GM12878 (cell line): Measurements from ENCODE around the gene EXD3. TPM values are rescaled to one million over a fixed set of nuclear protein-coding genes. Genes with fewer than 3 reads are reported as not detected.

Experiments
- ATAC-seq: fragments of 200-7000 bp; cut with Tn5 transposase; 3 replicates; pipeline ENCODE4 v1.9.1; 2020; ENCODE audit warnings: mild to moderate bottlenecking, moderate library complexity
- BruUV-seq: library from RNA; stranded (reverse); fragments of 400-500 nt; replicated peaks from 2 replicates; lab custom pipeline; 2021; lab: Mats Ljungman, UMichigan
- CTCF ChIA-PET: fragments of 300-600 bp; sonication (Branson Sonifier 250); formaldehyde crosslinking; extraction: SDS; loops from one replicate; lab custom pipeline; 2021; ENCODE audit warnings: inconsistent platforms; lab: Yijun Ruan, JAX
- POLR2A ChIA-PET: fragments of 350-600 bp; formaldehyde crosslinking; extraction: SDS; loops from one replicate; lab custom pipeline; 2021; ENCODE audit warnings: inconsistent platforms; lab: Charles Lee
- RAD21 ChIA-PET: fragments of 300-600 bp; sonication (Branson Sonifier 250); formaldehyde crosslinking; loops from one replicate; lab custom pipeline; 2023; ENCODE audit warnings: antibody characterized with exemption; ENCODE audit not compliant: unreplicated experiment; lab: Charles Lee
- SMC1A ChIA-PET: fragments of 300-600 bp; sonication (Branson Sonifier 250); formaldehyde crosslinking; loops from one replicate; lab custom pipeline; 2023; ENCODE audit not compliant: unreplicated experiment, uncharacterized antibody; lab: Charles Lee
- DNase-seq: peaks from one replicate; pipeline ENCODE4 v3.0.0-alpha.2; 2011; ENCODE audit warnings: low read depth, low spot score
- FAIRE-seq: peaks from 3 replicates; lab custom pipeline; 2011; peaks lifted over from hg19 to GRCh38; lab: Jason Lieb, UNC
- H2AFZ ChIP-seq: 2 replicates; pipeline ENCODE4 v1.6.0; 2011; ENCODE audit warnings: low read depth, low read length, control low read depth; ENCODE audit not compliant: control insufficient read depth
- H3K27ac ChIP-seq: 2 replicates; pipeline ENCODE4 v1.5.1; 2011; ENCODE audit warnings: control low read depth; ENCODE audit not compliant: control insufficient read depth, insufficient read depth
- H3K27me3 ChIP-seq, 2 experiments: replicated peaks in 1 of 2; 2 replicates each; pipeline versions ENCODE4 v1.6.0 to v1.6.1; 2011; ENCODE audit warnings: low read length in 1 of 2; ENCODE audit not compliant: control insufficient read depth in 2 of 2, insufficient read depth in 2 of 2
- H3K36me3 ChIP-seq, 2 experiments: 2 replicates each; pipeline ENCODE4 v1.5.1; 2011; ENCODE audit warnings: low read length in 1 of 2; ENCODE audit not compliant: control insufficient read depth in 2 of 2, insufficient read depth in 2 of 2
- H3K4me1 ChIP-seq: 2 replicates; pipeline ENCODE4 v1.6.1; 2011; ENCODE audit warnings: mild to moderate bottlenecking, low read length, moderate library complexity, mixed read lengths; ENCODE audit not compliant: control insufficient read depth, insufficient read depth
- H3K4me2 ChIP-seq: 2 replicates; pipeline ENCODE4 v1.6.0; 2011; ENCODE audit warnings: control low read depth; ENCODE audit not compliant: control insufficient read depth, insufficient read depth
- H3K4me3 ChIP-seq: fragments of 200-600 bp; sonication (generic); 2 replicates; pipeline ENCODE4 v1.5.1; 2016
- H3K79me2 ChIP-seq: 2 replicates; pipeline ENCODE4 v1.6.0; 2011; ENCODE audit warnings: low read length; ENCODE audit not compliant: control insufficient read depth, insufficient read depth
- H3K9ac ChIP-seq: 2 replicates; pipeline ENCODE4 v1.8.0; 2011; ENCODE audit warnings: low read length, control low read depth, mixed read lengths; ENCODE audit not compliant: control insufficient read depth, insufficient read depth
- H3K9me3 ChIP-seq: replicated peaks from 3 replicates; pipeline ENCODE4 v1.5.1; 2011; ENCODE audit warnings: mild to moderate bottlenecking, low read length; ENCODE audit not compliant: control insufficient read depth, insufficient read depth
- H4K20me1 ChIP-seq: 2 replicates; pipeline ENCODE4 v1.6.0; 2011; ENCODE audit not compliant: control insufficient read depth, insufficient read depth
- CHD1 ChIP-seq: IDR thresholded peaks from 2 replicates; pipeline ENCODE4 v1.6.1; 2012; ENCODE audit warnings: low read depth, low read length, improper control_type of control experiment
- CREB1 ChIP-seq: IDR thresholded peaks from 2 replicates; pipeline ENCODE4 v1.6.1; 2012; ENCODE audit warnings: low read depth, mild to moderate bottlenecking, inconsistent platforms
- CREM ChIP-seq: IDR thresholded peaks from 2 replicates; pipeline ENCODE4 v1.6.1; 2014; ENCODE audit warnings: antibody characterized with exemption, low read depth
- NFXL1 ChIP-seq: fragments of 450-650 bp; IDR thresholded peaks from 2 replicates; pipeline ENCODE4 v1.6.1; 2017; ENCODE audit warnings: antibody characterized with exemption, mild to moderate bottlenecking, borderline replicate concordance
- RAD21 ChIP-seq: IDR thresholded peaks from 2 replicates; pipeline ENCODE4 v1.6.1; 2011; ENCODE audit warnings: mild to moderate bottlenecking, low read depth, low read length, moderate library complexity; ENCODE audit not compliant: insufficient read depth
- SMAD1 ChIP-seq: fragments of 450-650 bp; IDR thresholded peaks from 2 replicates; pipeline ENCODE4 v1.6.1; 2018; ENCODE audit warnings: mild to moderate bottlenecking, low read depth; ENCODE audit not compliant: partially characterized antibody
- SRF ChIP-seq, 2 experiments: IDR thresholded peaks; 2 replicates each; pipeline ENCODE4 v1.6.1; 2011; ENCODE audit warnings: low read depth in 2 of 2, low read length in 2 of 2, mild to moderate bottlenecking in 1 of 2, moderate library complexity in 1 of 2
- STAT3 ChIP-seq: IDR thresholded peaks from 2 replicates; pipeline ENCODE4 v1.6.1; 2011; ENCODE audit warnings: low read depth, low read length, improper control_type of control experiment
- TCF12 ChIP-seq: IDR thresholded peaks from 2 replicates; pipeline ENCODE4 v1.6.1; 2011; ENCODE audit warnings: low read depth, mild to moderate bottlenecking, low read length
- YBX1 ChIP-seq: fragments of 450-650 bp; IDR thresholded peaks from 2 replicates; pipeline ENCODE4 v1.6.1; 2016; ENCODE audit warnings: antibody characterized with exemption
- WGBS: methylation state at CpG from one replicate; pipeline ENCODE4 v1.1.6; 2016; ENCODE audit warnings: low lambda C conversion rate; ENCODE audit not compliant: insufficient replicate concordance, insufficient coverage; ENCODE audit errors: missing lambda C conversion rate; 5-methylcytosine and 5-hydroxymethylcytosine counted together
- in situ Hi-C: fragments of 300-500 bp; cut with MboI; formaldehyde crosslinking; loops from 9 replicates; pipeline ENCODE4 v1.14.3; 2018; ENCODE audit warnings: mixed read lengths
- intact Hi-C: fragments of 100-400 bp; cut with micrococcal nuclease; formaldehyde crosslinking; loops from one replicate; pipeline ENCODE4 v1.14.2; 2022; ENCODE audit not compliant: unreplicated experiment
- polyA plus RNA-seq, 11 experiments: library from polyadenylated mRNA; depleted of rRNA in 4 of 11; unstranded in 6 of 11; stranded (reverse) in 5 of 11; fragments of >200 nt; fragmentation: Nextera tagmentation in 4 of 11; fragmentation: Illumina TruSeq in 1 of 11; extraction: Ambion mirVana in 4 of 11; extraction: Trizol in 1 of 11; gene quantifications; 1 replicate in 1 of 11; 2 replicates in 10 of 11; pipeline versions ENCODE4 v1.2.1 to v1.2.3, GENCODE V29; 2011 to 2016; ENCODE audit warnings: inconsistent platforms in 2 of 11, missing spikeins in 2 of 11, low read depth in 1 of 11
- total RNA-seq, 4 experiments: library from RNA; depleted of rRNA in 3 of 4; stranded (reverse); fragments of >200 nt in 3 of 4; fragmentation: Illumina TruSeq in 1 of 4; extraction: Trizol in 1 of 4; gene quantifications; 2 replicates each; pipeline versions ENCODE4 v1.2.1 to v1.2.3, GENCODE V29; 2013 to 2021
- TF ChIP-seq, protein P1 (sequence below): fragments of 450-650 bp; IDR thresholded peaks from 2 replicates; pipeline ENCODE4 v1.6.1; 2016; ENCODE audit warnings: mild to moderate bottlenecking
- TF ChIP-seq, protein P2 (sequence below): fragments of 450-650 bp; formaldehyde crosslinking; IDR thresholded peaks from 2 replicates; pipeline ENCODE4 v1.5.0; 2022; ENCODE audit warnings: mild to moderate bottlenecking, missing genetic modification characterization
- TF ChIP-seq, protein P3 (sequence below): IDR thresholded peaks from 2 replicates; pipeline ENCODE4 v1.6.1; 2012; ENCODE audit warnings: low read depth, low read length, improper control_type of control experiment
- TF ChIP-seq, protein P4 (sequence below): fragments of 450-650 bp; formaldehyde crosslinking; IDR thresholded peaks from 2 replicates; pipeline ENCODE4 v1.4.0; 2022; ENCODE audit warnings: mild to moderate bottlenecking, moderate library complexity

The EXD3 gene
- total and polyA plus RNA-seq, 10 of the 15 experiments (the other 5 are each of a cell fraction or from before 2014, with no cell fraction given) = 0.21 to 7.1 (median 3.6) TPM

DNA sequence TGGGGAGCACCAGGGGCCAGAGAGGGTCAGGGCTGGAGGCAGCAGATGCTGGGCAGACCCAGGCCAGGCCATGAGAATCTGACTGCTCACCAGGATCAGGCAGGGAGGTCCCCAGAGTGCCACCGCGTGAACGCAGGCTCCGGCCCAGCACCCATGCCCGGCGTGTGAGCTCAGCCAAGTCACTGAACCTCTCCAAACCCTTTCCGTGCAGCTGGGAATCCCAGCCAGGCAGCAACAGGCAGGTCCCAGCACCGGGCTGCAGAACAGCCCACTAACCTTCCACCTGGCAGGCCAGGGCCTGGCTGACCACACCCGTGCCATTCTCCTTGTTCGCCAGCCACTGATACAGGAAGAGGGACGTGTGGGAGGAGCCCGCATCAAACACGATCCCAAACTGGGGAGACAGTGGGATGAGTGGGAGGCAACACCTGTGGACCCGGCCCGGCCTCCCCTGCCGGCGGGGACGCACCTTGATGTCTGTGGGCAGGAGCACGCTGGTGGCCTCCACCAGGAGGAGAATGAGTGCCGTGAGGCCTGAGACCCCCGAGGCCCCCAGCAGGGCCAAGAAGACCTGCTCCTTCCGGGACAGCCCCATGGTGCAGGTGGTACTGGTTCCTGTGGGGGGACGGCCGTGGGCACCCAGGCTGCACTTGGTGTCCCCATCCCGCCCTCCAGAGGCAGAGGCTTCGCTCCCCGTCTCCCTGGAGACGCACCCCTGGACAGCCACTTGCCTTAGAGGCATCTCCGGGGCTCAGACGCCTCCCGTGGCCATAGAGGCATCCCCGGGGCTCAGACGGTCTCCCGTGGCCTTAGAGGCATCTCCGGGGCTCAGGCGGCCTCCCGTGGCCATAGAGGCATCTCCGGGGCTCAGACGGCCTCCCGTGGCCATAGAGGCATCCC, 15.0 kb upstream of the EXD3 start:
- Histone ChIP-seq H2AFZ (no peak overlapping the region), H4K20me1 (no peaks in the 10 kb centered on the region), H3K4me2 (no peak overlapping the region), H3K9ac (no peak overlapping the region), H3K9me3 (no peaks in the 10 kb centered on the region), H3K36me3 (no peaks in the 10 kb centered on the region), H3K27me3 (no peaks in the 10 kb centered on the region), H3K4me1 (no peaks in the 10 kb centered on the region), H3K27ac (no peak overlapping the region), H3K79me2 (no peaks in the 10 kb centered on the region), H3K4me3 (no peak overlapping the region)
- WGBS = 56% methylated on average over 36 of the region's 40 CpGs
- TF ChIP-seq, protein P1, sequence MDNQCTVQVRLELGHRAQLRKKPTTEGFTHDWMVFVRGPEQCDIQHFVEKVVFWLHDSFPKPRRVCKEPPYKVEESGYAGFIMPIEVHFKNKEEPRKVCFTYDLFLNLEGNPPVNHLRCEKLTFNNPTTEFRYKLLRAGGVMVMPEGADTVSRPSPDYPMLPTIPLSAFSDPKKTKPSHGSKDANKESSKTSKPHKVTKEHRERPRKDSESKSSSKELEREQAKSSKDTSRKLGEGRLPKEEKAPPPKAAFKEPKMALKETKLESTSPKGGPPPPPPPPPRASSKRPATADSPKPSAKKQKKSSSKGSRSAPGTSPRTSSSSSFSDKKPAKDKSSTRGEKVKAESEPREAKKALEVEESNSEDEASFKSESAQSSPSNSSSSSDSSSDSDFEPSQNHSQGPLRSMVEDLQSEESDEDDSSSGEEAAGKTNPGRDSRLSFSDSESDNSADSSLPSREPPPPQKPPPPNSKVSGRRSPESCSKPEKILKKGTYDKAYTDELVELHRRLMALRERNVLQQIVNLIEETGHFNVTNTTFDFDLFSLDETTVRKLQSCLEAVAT = no peak
- TF ChIP-seq CHD1 (no peak), TCF12 (no peak), STAT3 (no peak), YBX1 (no peak), SMAD1 (no peak), CREM (no peak), NFXL1 (no peak), CREB1 (no peak), RAD21 (no peak), SRF (IDR thresholded peaks at IDR 0.05; ENCODE audit: low read depth in 2 of 2, low read length in 2 of 2) (no peak)
- TF ChIP-seq, protein P2, sequence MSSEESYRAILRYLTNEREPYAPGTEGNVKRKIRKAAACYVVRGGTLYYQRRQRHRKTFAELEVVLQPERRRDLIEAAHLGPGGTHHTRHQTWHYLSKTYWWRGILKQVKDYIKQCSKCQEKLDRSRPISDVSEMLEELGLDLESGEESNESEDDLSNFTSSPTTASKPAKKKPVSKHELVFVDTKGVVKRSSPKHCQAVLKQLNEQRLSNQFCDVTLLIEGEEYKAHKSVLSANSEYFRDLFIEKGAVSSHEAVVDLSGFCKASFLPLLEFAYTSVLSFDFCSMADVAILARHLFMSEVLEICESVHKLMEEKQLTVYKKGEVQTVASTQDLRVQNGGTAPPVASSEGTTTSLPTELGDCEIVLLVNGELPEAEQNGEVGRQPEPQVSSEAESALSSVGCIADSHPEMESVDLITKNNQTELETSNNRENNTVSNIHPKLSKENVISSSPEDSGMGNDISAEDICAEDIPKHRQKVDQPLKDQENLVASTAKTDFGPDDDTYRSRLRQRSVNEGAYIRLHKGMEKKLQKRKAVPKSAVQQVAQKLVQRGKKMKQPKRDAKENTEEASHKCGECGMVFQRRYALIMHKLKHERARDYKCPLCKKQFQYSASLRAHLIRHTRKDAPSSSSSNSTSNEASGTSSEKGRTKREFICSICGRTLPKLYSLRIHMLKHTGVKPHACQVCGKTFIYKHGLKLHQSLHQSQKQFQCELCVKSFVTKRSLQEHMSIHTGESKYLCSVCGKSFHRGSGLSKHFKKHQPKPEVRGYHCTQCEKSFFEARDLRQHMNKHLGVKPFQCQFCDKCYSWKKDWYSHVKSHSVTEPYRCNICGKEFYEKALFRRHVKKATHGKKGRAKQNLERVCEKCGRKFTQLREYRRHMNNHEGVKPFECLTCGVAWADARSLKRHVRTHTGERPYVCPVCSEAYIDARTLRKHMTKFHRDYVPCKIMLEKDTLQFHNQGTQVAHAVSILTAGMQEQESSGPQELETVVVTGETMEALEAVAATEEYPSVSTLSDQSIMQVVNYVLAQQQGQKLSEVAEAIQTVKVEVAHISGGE (CRISPR knock-in tag) = no peak
- TF ChIP-seq, protein P3, sequence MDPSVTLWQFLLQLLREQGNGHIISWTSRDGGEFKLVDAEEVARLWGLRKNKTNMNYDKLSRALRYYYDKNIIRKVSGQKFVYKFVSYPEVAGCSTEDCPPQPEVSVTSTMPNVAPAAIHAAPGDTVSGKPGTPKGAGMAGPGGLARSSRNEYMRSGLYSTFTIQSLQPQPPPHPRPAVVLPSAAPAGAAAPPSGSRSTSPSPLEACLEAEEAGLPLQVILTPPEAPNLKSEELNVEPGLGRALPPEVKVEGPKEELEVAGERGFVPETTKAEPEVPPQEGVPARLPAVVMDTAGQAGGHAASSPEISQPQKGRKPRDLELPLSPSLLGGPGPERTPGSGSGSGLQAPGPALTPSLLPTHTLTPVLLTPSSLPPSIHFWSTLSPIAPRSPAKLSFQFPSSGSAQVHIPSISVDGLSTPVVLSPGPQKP = no peak
- TF ChIP-seq, protein P4, sequence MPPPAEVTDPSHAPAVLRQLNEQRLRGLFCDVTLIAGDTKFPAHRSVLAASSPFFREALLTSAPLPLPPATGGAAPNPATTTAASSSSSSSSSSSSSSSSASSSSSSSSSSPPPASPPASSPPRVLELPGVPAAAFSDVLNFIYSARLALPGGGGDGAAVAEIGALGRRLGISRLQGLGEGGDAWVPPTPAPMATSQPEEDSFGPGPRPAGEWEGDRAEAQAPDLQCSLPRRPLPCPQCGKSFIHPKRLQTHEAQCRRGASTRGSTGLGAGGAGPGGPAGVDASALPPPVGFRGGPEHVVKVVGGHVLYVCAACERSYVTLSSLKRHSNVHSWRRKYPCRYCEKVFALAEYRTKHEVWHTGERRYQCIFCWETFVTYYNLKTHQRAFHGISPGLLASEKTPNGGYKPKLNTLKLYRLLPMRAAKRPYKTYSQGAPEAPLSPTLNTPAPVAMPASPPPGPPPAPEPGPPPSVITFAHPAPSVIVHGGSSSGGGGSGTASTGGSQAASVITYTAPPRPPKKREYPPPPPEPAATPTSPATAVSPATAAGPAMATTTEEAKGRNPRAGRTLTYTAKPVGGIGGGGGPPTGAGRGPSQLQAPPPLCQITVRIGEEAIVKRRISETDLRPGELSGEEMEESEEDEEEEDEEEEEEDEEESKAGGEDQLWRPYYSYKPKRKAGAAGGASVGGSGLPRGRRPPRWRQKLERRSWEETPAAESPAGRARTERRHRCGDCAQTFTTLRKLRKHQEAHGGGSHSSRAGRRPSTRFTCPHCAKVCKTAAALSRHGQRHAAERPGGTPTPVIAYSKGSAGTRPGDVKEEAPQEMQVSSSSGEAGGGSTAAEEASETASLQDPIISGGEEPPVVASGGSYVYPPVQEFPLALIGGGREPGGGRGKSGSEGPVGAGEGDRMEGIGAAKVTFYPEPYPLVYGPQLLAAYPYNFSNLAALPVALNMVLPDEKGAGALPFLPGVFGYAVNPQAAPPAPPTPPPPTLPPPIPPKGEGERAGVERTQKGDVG = no peak
- SMC1A ChIA-PET = no interaction called here
- CTCF ChIA-PET = no interaction called here
- FAIRE-seq (no peak), DNase-seq (no peak), ATAC-seq (no peak)
- POLR2A ChIA-PET = no interaction called here
- in situ Hi-C loops = no loop called here
- intact Hi-C loops = no loop called here
- no TSS peak for BruUV-seq
- RAD21 ChIA-PET = no interaction called here
